Measurements from ENCODE around the gene ZNF385C. TPM values are rescaled to one million over a fixed set of nuclear protein-coding genes. Genes with fewer than 3 reads are reported as not detected.

The ZNF385C gene
- total and polyA plus RNA-seq, 11 donors: 0.06 to 0.38 (median 0.19) TPM; not detected in 3

GRCh38 chr17:41988418-41988817, 109.9 kb downstream of the ZNF385C start:
- no peak overlapping the region for H3K27ac ChIP-seq
- 93 to 99% (median 97%) methylated on average over 2 of the region's 2 CpGs for WGBS, 4 donors
- no peaks in the 10 kb centered on the region for H3K27me3 ChIP-seq
- H3K9me3 ChIP-seq: no peaks in the 10 kb centered on the region
- H3K4me1 ChIP-seq: no peaks in the 10 kb centered on the region
- H3K36me3 ChIP-seq: peaks cover 0 to 100% (median 100%) of the 10 kb centered on the region in 9 donors
- DNase-seq: no peak
- intact Hi-C loops (cut with DNase I): no loop called here
- H3K4me3 ChIP-seq: no peak overlapping the region
- no peak for ATAC-seq
- no peak for TF ChIP-seq CTCF (IDR thresholded peaks at IDR 0.05)
- TF ChIP-seq POLR2A (IDR thresholded peaks at IDR 0.05): no peak

DNA sequence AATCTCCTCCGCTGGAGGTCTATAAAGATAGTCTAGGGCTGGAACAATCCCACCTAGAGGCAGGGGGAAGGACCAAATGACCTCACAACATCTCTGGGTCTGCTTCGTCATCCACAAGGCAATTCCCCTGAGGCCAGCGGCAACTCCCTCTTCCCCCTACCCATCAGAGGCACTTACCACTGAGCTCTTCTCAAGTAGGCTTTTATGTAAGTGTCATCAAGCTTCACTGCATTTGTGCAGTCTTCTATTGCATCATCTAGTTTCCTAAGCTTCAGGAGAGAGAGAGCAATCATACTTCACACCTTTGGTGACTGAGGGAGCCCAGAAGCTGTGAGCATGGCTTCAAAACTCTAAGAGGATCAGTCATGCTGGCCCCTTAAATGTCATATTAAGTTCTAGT, 110.6 kb downstream of the ZNF385C start:
- H3K27ac ChIP-seq: no peak overlapping the region
- H3K4me1 ChIP-seq: no peaks in the 10 kb centered on the region
- TF ChIP-seq POLR2A (IDR thresholded peaks at IDR 0.05) (no peak), CTCF (IDR thresholded peaks at IDR 0.05) (no peak)
- H3K9me3 ChIP-seq: no peaks in the 10 kb centered on the region
- peaks cover 0 to 100% (median 100%) of the 10 kb centered on the region in 9 donors for H3K36me3 ChIP-seq
- no peak for DNase-seq
- 64 to 78% (median 74%) methylated on average over 3 of the region's 3 CpGs for WGBS, 4 donors
- no peaks in the 10 kb centered on the region for H3K27me3 ChIP-seq
- no peak for ATAC-seq
- intact Hi-C loops (cut with DNase I): no loop called here
- H3K4me3 ChIP-seq: no peak overlapping the region

DNA sequence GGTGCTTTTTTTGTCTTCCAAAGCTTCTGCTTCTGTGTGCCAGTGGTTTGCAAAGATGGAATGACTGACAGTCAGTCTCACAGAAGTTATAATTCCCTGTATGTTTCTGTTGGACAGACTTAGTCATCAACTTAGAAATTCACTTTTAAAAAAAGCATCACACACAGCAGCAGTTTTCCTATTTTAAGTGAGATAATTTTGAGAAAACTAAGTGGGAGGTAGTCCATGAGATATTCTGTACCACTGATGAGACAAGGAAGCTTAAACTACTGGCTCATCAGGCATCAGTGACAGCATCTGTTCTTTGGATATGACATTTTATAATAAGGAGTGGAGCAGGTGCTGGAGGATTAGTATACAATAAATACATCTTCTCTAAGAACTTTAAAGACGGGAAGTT, 111.6 kb downstream of the ZNF385C start:
- Histone ChIP-seq H3K36me3 (peaks cover 0 to 100% (median 100%) of the 10 kb centered on the region in 9 donors), H3K27me3 (no peaks in the 10 kb centered on the region), H3K4me3 (no peak overlapping the region), H3K9me3 (no peaks in the 10 kb centered on the region), H3K27ac (no peak overlapping the region), H3K4me1 (no peaks in the 10 kb centered on the region)
- TF ChIP-seq POLR2A (IDR thresholded peaks at IDR 0.05): no peak
- TF ChIP-seq CTCF (IDR thresholded peaks at IDR 0.05): no peak
- WGBS, 4 donors: 90 to 97% (median 93%) methylated on average over 1 of the region's 1 CpG
- no peak for DNase-seq
- intact Hi-C loops (cut with DNase I): no loop called here
- no peak for ATAC-seq

GRCh38 chr17:41985919-41986318, 112.4 kb downstream of the ZNF385C start:
- Histone ChIP-seq H3K4me3 (no peak overlapping the region), H3K27ac (no peak overlapping the region), H3K36me3 (peaks cover 0 to 100% (median 100%) of the 10 kb centered on the region in 9 donors), H3K27me3 (no peaks in the 10 kb centered on the region), H3K4me1 (no peaks in the 10 kb centered on the region), H3K9me3 (no peaks in the 10 kb centered on the region)
- TF ChIP-seq POLR2A (IDR thresholded peaks at IDR 0.05) (no peak), CTCF (IDR thresholded peaks at IDR 0.05) (no peak)
- ATAC-seq (no peak), DNase-seq (no peak)
- intact Hi-C loops (cut with DNase I): no loop called here
- WGBS, 4 donors: 93 to 95% (median 93%) methylated on average over 8 of the region's 8 CpGs

Measured in heart left ventricle (tissue), 16 donors.